Stimulated activated CD4-positive, alpha-beta T cell treated with anti-CD3 and anti-CD28 coated beads, Interleukin-15, amount 100 ng/mL, for 24 hours (primary cell): ENCODE measurements around the gene HOXA11.

Experiments
- DNase-seq: peaks from one replicate; pipeline ENCODE4 v3.0.0-alpha.2; 2020

HOXA11 gene

DNA sequence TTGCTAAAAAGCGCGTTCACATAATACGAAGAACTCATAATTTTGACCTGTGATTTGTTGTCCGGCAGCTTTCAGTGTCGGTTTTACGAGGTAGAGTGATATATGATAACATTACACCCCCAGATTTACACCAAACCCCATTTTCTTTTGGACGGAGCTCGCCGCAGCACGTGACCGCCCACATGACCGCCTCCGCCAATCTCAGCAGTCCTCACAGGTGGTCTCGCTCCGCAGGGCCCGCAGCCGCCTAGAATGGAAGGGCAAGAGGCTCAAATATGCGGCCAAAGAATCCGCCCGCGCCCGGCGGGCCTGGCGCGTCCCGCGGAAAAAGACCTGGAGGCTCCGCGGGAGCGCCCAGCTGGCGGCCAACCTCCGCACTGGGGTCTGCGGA, 28.5 kb downstream of the HOXA11 start, which contains the start of gene HOXA7:
HOXA7 (minus strand) TSS at position 168 of the 391 bp plus-strand sequence; CDS start at position 38, 130 bp downstream.
- no peak for DNase-seq

GRCh38 chr7:27155816-27156507, 29.1 kb downstream of the HOXA11 start:
- no peak for DNase-seq

GRCh38 chr7:27154901-27155815, 29.9 kb downstream of the HOXA11 start:
- peak; percentile 69 for DNase-seq

DNA sequence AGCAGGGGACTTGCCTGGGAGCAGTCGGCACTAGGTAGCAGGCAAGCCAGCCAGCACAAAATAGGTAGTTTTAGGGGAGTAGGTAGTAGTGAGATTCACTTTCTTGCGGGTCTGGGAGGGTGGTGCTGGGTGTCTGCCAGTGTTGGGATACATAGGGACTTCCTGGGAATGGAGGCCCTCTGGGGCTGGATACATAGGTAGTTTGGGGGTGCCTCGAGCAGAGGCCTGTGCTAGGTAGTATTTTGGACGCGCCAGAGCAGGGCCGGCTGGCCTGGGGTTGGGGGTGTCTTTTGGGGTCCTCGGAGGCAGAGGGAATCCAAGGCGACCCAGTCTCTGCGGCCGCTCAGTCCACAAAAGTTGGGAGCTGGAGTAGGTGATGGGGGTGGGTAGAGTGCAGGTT, 30.7 kb downstream of the HOXA11 start:
- no peak for DNase-seq

DNA sequence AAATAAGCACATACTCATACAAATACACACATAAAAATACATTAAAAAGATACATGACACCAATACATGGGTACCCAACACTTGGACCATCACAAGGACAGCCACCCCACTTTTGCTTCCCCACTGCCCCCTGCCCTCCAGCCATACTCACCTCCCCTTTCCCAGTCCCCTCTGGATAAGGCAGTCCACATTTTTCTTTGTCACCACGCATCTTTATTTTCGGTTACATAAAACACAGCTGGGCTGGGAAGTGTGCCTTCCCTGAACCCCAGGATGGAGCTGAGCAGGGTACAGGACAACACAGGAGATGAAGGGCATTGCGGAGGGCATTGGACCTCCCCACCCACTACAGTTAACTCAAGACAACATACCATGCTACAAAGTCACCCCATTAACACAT, 31.5 kb downstream of the HOXA11 start:
- DNase-seq, result no peak

DNA sequence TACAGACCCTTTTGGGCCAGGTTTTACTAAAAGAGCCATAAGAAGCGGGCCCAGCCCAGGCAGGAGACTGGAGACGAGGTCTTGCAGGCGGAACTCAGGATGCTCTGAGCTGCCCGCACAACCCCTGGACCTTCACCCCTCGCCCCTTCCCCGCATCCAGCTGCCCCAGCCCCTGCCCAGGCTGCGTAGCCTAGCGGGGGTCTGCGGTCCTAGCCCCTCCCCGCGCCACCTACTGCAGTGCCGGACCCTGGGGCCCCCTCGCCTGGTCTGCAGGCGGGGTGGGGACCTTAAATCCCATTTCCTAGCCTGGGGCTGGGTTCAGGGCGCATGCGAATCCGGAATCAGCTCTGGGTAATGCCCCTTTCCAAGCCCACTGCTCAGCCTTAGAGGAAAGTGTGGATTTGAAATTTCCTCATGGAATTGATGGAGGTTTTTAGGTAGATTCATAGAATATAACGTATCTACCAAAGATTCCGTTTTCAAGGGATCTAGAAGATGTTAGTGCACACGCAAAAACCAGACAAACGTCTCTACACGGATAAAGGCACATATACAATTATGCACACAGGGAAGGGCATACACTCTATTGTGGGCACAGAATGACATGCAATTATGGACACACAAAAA, 32.1 kb downstream of the HOXA11 start:
- DNase-seq, result no peak

GRCh38 chr7:27151931-27152815, 32.9 kb downstream of the HOXA11 start, which contains the start of gene HOXA3:
Gene HOXA3 (minus strand): TSS chr7:27152583. CDS start chr7:27110640, 41,943 bp downstream.
- DNase-seq, result no peak

- no peak for DNase-seq
Measured at GRCh38 chr7:27151341-27151930, 33.6 kb downstream of the HOXA11 start.

DNA sequence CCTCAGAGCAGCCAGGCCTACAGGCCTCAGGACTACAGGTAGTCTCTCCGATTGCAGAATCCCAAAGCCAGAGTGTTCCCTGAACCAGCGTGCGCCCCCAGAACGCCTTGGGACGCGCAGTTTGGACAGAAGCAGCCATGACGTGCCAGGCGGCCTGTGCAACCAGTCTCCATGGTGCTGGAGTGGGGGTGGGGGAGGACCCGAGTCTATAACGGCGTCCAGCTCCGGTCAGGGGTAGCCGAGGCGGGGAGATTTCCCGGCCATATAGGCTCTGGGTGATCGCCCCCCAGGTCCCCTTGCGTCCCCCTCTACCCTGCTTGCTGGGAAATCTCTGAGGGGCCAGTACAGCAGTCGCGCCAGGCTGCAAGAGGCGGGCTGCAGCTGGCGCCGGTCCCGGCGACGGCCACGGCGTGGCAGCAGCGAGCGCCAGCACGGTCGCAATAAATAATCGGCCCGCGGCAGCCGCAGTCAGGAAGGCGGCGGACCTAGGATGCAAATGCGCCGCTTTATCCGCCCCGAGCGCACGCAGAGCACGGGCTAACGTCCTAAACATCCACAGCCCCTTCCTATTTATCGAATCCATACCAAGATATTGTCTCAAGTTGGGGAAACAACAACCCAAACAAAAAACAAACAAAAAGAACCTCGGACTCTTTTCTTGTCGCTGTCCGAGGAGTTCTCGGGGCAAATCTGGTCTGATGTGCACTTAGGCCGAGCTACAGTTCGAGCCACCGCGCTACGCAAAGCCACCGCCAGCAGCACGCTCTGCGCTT, 34.3 kb downstream of the HOXA11 start:
- DNase-seq, result peak; percentile 78

- DNase-seq, result no peak
Measured at GRCh38 chr7:27149842-27150567, 35.0 kb downstream of the HOXA11 start.

GRCh38 chr7:27148756-27149641, 36.0 kb downstream of the HOXA11 start:
- no peak for DNase-seq

- no peak for DNase-seq
Measured at GRCh38 chr7:27148031-27148755, 36.8 kb downstream of the HOXA11 start.

- no peak for DNase-seq
Measured at GRCh38 chr7:27147199-27148030, 37.6 kb downstream of the HOXA11 start, which contains the start of gene HOXA6. Gene HOXA6 (minus strand): TSS chr7:27147774. CDS start chr7:27147749, 25 bp downstream.

- DNase-seq, result no peak
Measured at GRCh38 chr7:27146491-27147198, 38.4 kb downstream of the HOXA11 start.

- DNase-seq, result no peak
Measured at GRCh38 chr7:27145914-27146412, 39.1 kb downstream of the HOXA11 start.

- no peak for DNase-seq
Measured at GRCh38 chr7:27145165-27145913, 39.7 kb downstream of the HOXA11 start.
